NCI-H1105 (cell line): ENCODE data around the gene EHMT1.
A peak's percentile ranks its signal among the peaks of the same experiment; 100 is the strongest.

Experiments
- DNase-seq: peaks from one replicate; lab custom pipeline; 2025; lab: John Stamatoyannopoulos, UW

Gene EHMT1

GRCh38 chr9:137618105-137619067 lies at the start of gene EHMT1:
EHMT1 (plus strand) TSS chr9:137619005; CDS start chr9:137619029, 24 bp downstream.
- DNase-seq = peak; percentile 71

GRCh38 chr9:137569609-137570203 lies 49.1 kb upstream of the EHMT1 start:
- no peak for DNase-seq

GRCh38 chr9:137570566-137570965 lies 48.2 kb upstream of the EHMT1 start:
- no peak for DNase-seq

- no peak for DNase-seq
Measured at GRCh38 chr9:137574192-137574591, 44.6 kb upstream of the EHMT1 start.

- no peak for DNase-seq
Measured at GRCh38 chr9:137575364-137575715, 43.5 kb upstream of the EHMT1 start.

GRCh38 chr9:137575716-137576411 lies 42.9 kb upstream of the EHMT1 start:
- no peak for DNase-seq

- peak; percentile 84 for DNase-seq
Measured at GRCh38 chr9:137578518-137579258, 40.1 kb upstream of the EHMT1 start, which contains the start of gene DPH7. DPH7 (minus strand) TSS chr9:137578925; CDS start chr9:137578777, 148 bp downstream.

GRCh38 chr9:137579259-137579604 lies 39.6 kb upstream of the EHMT1 start:
- no peak for DNase-seq

- no peak for DNase-seq
Measured at GRCh38 chr9:137580209-137580953, 38.4 kb upstream of the EHMT1 start.

- DNase-seq = no peak
Measured at GRCh38 chr9:137580954-137581322, 37.9 kb upstream of the EHMT1 start.

- no peak for DNase-seq
Measured at GRCh38 chr9:137581361-137582285, 37.2 kb upstream of the EHMT1 start.

GRCh38 chr9:137582286-137582860 lies 36.4 kb upstream of the EHMT1 start:
- no peak for DNase-seq

- DNase-seq = no peak
Measured at GRCh38 chr9:137583347-137583746, 35.5 kb upstream of the EHMT1 start.

- no peak for DNase-seq
Measured at GRCh38 chr9:137583957-137584356, 34.8 kb upstream of the EHMT1 start.

- DNase-seq = no peak
Measured at GRCh38 chr9:137586854-137587253, 32.0 kb upstream of the EHMT1 start.

- DNase-seq = no peak
Measured at GRCh38 chr9:137588311-137588710, 30.5 kb upstream of the EHMT1 start.

GRCh38 chr9:137588891-137589290 lies 29.9 kb upstream of the EHMT1 start:
- no peak for DNase-seq

- no peak for DNase-seq
Measured at GRCh38 chr9:137589441-137590122, 29.2 kb upstream of the EHMT1 start.

- no peak for DNase-seq
Measured at GRCh38 chr9:137590123-137590468, 28.7 kb upstream of the EHMT1 start.
